ENCODE results near the gene EEA1. TPM values are rescaled to one million over a fixed set of nuclear protein-coding genes. Genes with fewer than 3 reads are reported as not detected.

EEA1 gene
- total and polyA plus RNA-seq, 2 of the 4 experiments (the other 2 are of a cell fraction): 4.6 to 12.5 TPM

- no CpG with 5 or more reads among the region's 1 CpG for WGBS, 2 experiments (ENCODE audit: extremely low coverage in 2 of 2, insufficient read length in 1 of 2)
- in situ Hi-C loops (cut with MboI; ENCODE audit: low sequenced_read_pairs): no loop called here
- no peak for DNase-seq
- H3K4me3 ChIP-seq (ENCODE audit: insufficient read depth, low read depth, low read length): no peak overlapping the region
- H3K79me1 ChIP-seq (ENCODE audit: low read depth in 1 of 2, low read length in 2 of 2): peaks cover 20 to 57% of the 10 kb centered on the region in 2 experiments
- no peak overlapping the region for H3K14ac ChIP-seq (replicated peaks; ENCODE audit: low read depth, low read length)
- H2BK5ac ChIP-seq (ENCODE audit: low read depth, low read length, poor library complexity, severe bottlenecking): no peak overlapping the region
- peaks cover 8% of the 10 kb centered on the region; the same call in 1 of the 2 replicates for H3K9me1 ChIP-seq (ENCODE audit: insufficient read depth, low read length)
- H3K4me2 ChIP-seq (ENCODE audit: low read depth, low read length): no peak overlapping the region
- TF ChIP-seq SMC3 (IDR thresholded peaks at IDR 0.05; ENCODE audit: low read depth, low read length) (no peak), RCOR1 (IDR thresholded peaks at IDR 0.05; ENCODE audit: insufficient replicate concordance, low read length) (no peak), RFX5 (IDR thresholded peaks at IDR 0.05; ENCODE audit: low read depth, low read length) (no peak), MXI1 (IDR thresholded peaks at IDR 0.05; ENCODE audit: borderline replicate concordance, low read depth, low read length) (no peak), BHLHE40 (IDR thresholded peaks at IDR 0.05; ENCODE audit: low read depth, low read length) (no peak), NFE2L2 (IDR thresholded peaks at IDR 0.05; ENCODE audit: low read depth, low read length) (no peak), FOS (IDR thresholded peaks at IDR 0.05; ENCODE audit: low read depth, low read length) (no peak), USF2 (IDR thresholded peaks at IDR 0.05; ENCODE audit: low read depth, low read length) (no peak), CHD1 (IDR thresholded peaks at IDR 0.05; ENCODE audit: low read depth, low read length) (no peak), CEBPB (IDR thresholded peaks at IDR 0.05; ENCODE audit: low read depth, low read length) (no peak), MAFK (IDR thresholded peaks at IDR 0.05; ENCODE audit: low read depth, low read length) (no peak), RAD21 (IDR thresholded peaks at IDR 0.05; ENCODE audit: low read length) (no peak), ELK1 (IDR thresholded peaks at IDR 0.05; ENCODE audit: borderline replicate concordance, low read depth, low read length) (no peak), POLR2A (IDR thresholded peaks at IDR 0.05; ENCODE audit: low read depth, low read length) (no peak), MAZ (IDR thresholded peaks at IDR 0.05; ENCODE audit: borderline replicate concordance, low read depth, low read length) (no peak), CTCF (conservative IDR thresholded peaks at IDR 0.05; ENCODE audit: low read depth, low read length) (no peak)
- H2BK120ac ChIP-seq (ENCODE audit: low read depth, low read length): no peak overlapping the region
- no peak overlapping the region for H2AK9ac ChIP-seq (replicated peaks; ENCODE audit: low read depth, low read length, poor library complexity)
- no peak overlapping the region for H3K56ac ChIP-seq (ENCODE audit: extremely low read depth, insufficient read depth, low read length)
- CTCF ChIA-PET: no interaction called here
- no peak overlapping the region for H3K27ac ChIP-seq (ENCODE audit: insufficient read depth, low read length)
- no TSS peak for BruUV-seq (replicated peaks)
- H2BK20ac ChIP-seq (ENCODE audit: low read depth, low read length): no peak overlapping the region
- peaks cover 6% of the 10 kb centered on the region for H3K4me1 ChIP-seq (ENCODE audit: control insufficient read depth, insufficient read depth, low read length)
- POLR2A ChIA-PET (ENCODE audit: unreplicated experiment): no interaction called here
- no peaks in the 10 kb centered on the region for H3K27me3 ChIP-seq (ENCODE audit: control insufficient read depth, insufficient read depth, low read length)
- no peak overlapping the region for H4K91ac ChIP-seq (ENCODE audit: insufficient read depth, low read depth, low read length)
- no peak overlapping the region for H4K5ac ChIP-seq (ENCODE audit: low read depth, low read length)
- no peak overlapping the region for H2BK15ac ChIP-seq (ENCODE audit: low read depth, low read length)
- intact Hi-C loops (cut with micrococcal nuclease): no loop called here
- dilution Hi-C loops (cut with HindIII; ENCODE audit: low sequenced_read_pairs, unreplicated experiment): no loop called here
- H4K8ac ChIP-seq (ENCODE audit: low read depth in 2 of 2, low read length in 2 of 2): no peak overlapping the region
- no peak overlapping the region for H3K9ac ChIP-seq (ENCODE audit: low read depth, low read length)
- no peaks in the 10 kb centered on the region for H4K20me1 ChIP-seq (ENCODE audit: insufficient read depth, low read length)
- ATAC-seq (ENCODE audit: low read depth): no peak
- H3K23ac ChIP-seq (ENCODE audit: low read depth, low read length): no peak overlapping the region
- H3K4ac ChIP-seq (ENCODE audit: low read depth, low read length): no peak overlapping the region
- H2AFZ ChIP-seq (replicated peaks; ENCODE audit: low read length, poor library complexity): no peak overlapping the region
- H3K9me3 ChIP-seq (ENCODE audit: control insufficient read depth, insufficient read depth, low read length): no peaks in the 10 kb centered on the region
- H3K36me3 ChIP-seq (ENCODE audit: control insufficient read depth, insufficient read depth, low read length): peaks cover 7% of the 10 kb centered on the region
- H2AK5ac ChIP-seq (ENCODE audit: low read depth, low read length): no peak overlapping the region
- H3K18ac ChIP-seq (ENCODE audit: low read depth, low read length): no peak overlapping the region
Measured at GRCh38 chr12:92863251-92863650, 65.8 kb downstream of the EEA1 start.
